Measurements from ENCODE around the gene RBMS1.

RBMS1 gene

GRCh38 chr2:160376576-160376975, 117.0 kb downstream of the RBMS1 start:
- Histone ChIP-seq H4K20me1 (ENCODE audit: control insufficient read depth, insufficient read depth, low read depth, low read length) (no peaks in the 10 kb centered on the region; the same call in 1 of the 2 replicates), H3F3A (ENCODE audit: control insufficient read depth, insufficient read depth) (no peaks in the 10 kb centered on the region), H3K36me3 (ENCODE audit: control insufficient read depth, low read length) (no peaks in the 10 kb centered on the region), H3K79me2 (ENCODE audit: control insufficient read depth, low read length) (no peaks in the 10 kb centered on the region), H3K27me3 (ENCODE audit: control insufficient read depth, low read length) (no peaks in the 10 kb centered on the region), H3K27ac (ENCODE audit: low read depth, low read length) (no peak overlapping the region), H3K4me2 (ENCODE audit: low read length) (no peak overlapping the region), H3K9me3 (ENCODE audit: control insufficient read depth, insufficient read depth, low read length) (no peaks in the 10 kb centered on the region), H3K4me3 (ENCODE audit: low read length) (no peak overlapping the region), H3K4me1 (ENCODE audit: control insufficient read depth, low read length) (peaks cover 12% of the 10 kb centered on the region), H3K9me2 (replicated peaks; ENCODE audit: control insufficient read depth, low read length) (no peaks in the 10 kb centered on the region)
- TF ChIP-seq CTCF (IDR thresholded peaks at IDR 0.05; ENCODE audit: low read depth, low read length, poor library complexity, severe bottlenecking) (no peak), EZH2phosphoT487 (IDR thresholded peaks at IDR 0.05; ENCODE audit: borderline replicate concordance, low read length) (no peak)

- H3F3A ChIP-seq (ENCODE audit: control insufficient read depth, insufficient read depth), result no peaks in the 10 kb centered on the region
- peaks cover 12% of the 10 kb centered on the region for H3K4me1 ChIP-seq (ENCODE audit: control insufficient read depth, low read length)
- H3K9me2 ChIP-seq (replicated peaks; ENCODE audit: control insufficient read depth, low read length), result no peaks in the 10 kb centered on the region
- H3K9me3 ChIP-seq (ENCODE audit: control insufficient read depth, insufficient read depth, low read length), result no peaks in the 10 kb centered on the region
- no peaks in the 10 kb centered on the region for H3K27me3 ChIP-seq (ENCODE audit: control insufficient read depth, low read length)
- no peak for TF ChIP-seq EZH2phosphoT487 (IDR thresholded peaks at IDR 0.05; ENCODE audit: borderline replicate concordance, low read length)
- no peak for TF ChIP-seq CTCF (IDR thresholded peaks at IDR 0.05; ENCODE audit: low read depth, low read length, poor library complexity, severe bottlenecking)
- H3K36me3 ChIP-seq (ENCODE audit: control insufficient read depth, low read length), result no peaks in the 10 kb centered on the region
- H4K20me1 ChIP-seq (ENCODE audit: control insufficient read depth, insufficient read depth, low read depth, low read length), result no peaks in the 10 kb centered on the region; the same call in 1 of the 2 replicates
- peak overlapping the region; percentile 17 for H3K4me2 ChIP-seq (ENCODE audit: low read length)
- H3K79me2 ChIP-seq (ENCODE audit: control insufficient read depth, low read length), result no peaks in the 10 kb centered on the region
- no peak overlapping the region for H3K4me3 ChIP-seq (ENCODE audit: low read length)
- H3K27ac ChIP-seq (ENCODE audit: low read depth, low read length), result no peak overlapping the region
These were observed 117.7 kb downstream of the RBMS1 start for GRCh38 chr2:160375802-160376469.

GRCh38 chr2:160375037-160375436, 118.6 kb downstream of the RBMS1 start:
- Histone ChIP-seq H3K79me2 (ENCODE audit: control insufficient read depth, low read length) (no peaks in the 10 kb centered on the region), H3K4me3 (ENCODE audit: low read length) (no peak overlapping the region), H3K27ac (ENCODE audit: low read depth, low read length) (no peak overlapping the region)

More at GRCh38 chr2:160375037-160375436, 118.6 kb downstream of the RBMS1 start:
- H3K27me3 ChIP-seq (ENCODE audit: control insufficient read depth, low read length), result no peaks in the 10 kb centered on the region
- H3F3A ChIP-seq (ENCODE audit: control insufficient read depth, insufficient read depth), result no peaks in the 10 kb centered on the region
- H3K36me3 ChIP-seq (ENCODE audit: control insufficient read depth, low read length), result no peaks in the 10 kb centered on the region
- no peaks in the 10 kb centered on the region; the same call in 1 of the 2 replicates for H4K20me1 ChIP-seq (ENCODE audit: control insufficient read depth, insufficient read depth, low read depth, low read length)
- TF ChIP-seq CTCF (IDR thresholded peaks at IDR 0.05; ENCODE audit: low read depth, low read length, poor library complexity, severe bottlenecking) (no peak), EZH2phosphoT487 (IDR thresholded peaks at IDR 0.05; ENCODE audit: borderline replicate concordance, low read length) (no peak)
- H3K9me2 ChIP-seq (replicated peaks; ENCODE audit: control insufficient read depth, low read length), result no peaks in the 10 kb centered on the region
- H3K4me2 ChIP-seq (ENCODE audit: low read length), result no peak overlapping the region; the same call in 1 of the 2 replicates
- H3K9me3 ChIP-seq (ENCODE audit: control insufficient read depth, insufficient read depth, low read length), result no peaks in the 10 kb centered on the region
- H3K4me1 ChIP-seq (ENCODE audit: control insufficient read depth, low read length), result peaks cover 12% of the 10 kb centered on the region

Data from DOHH2 (cell line).